ENCODE results near the gene NREP. TPM values are rescaled to one million over a fixed set of nuclear protein-coding genes. Genes with fewer than 3 reads are reported as not detected.

NREP gene
- total and polyA plus RNA-seq, 2 experiments from 2014 or later = 1,282 to 1,415 TPM

DNA sequence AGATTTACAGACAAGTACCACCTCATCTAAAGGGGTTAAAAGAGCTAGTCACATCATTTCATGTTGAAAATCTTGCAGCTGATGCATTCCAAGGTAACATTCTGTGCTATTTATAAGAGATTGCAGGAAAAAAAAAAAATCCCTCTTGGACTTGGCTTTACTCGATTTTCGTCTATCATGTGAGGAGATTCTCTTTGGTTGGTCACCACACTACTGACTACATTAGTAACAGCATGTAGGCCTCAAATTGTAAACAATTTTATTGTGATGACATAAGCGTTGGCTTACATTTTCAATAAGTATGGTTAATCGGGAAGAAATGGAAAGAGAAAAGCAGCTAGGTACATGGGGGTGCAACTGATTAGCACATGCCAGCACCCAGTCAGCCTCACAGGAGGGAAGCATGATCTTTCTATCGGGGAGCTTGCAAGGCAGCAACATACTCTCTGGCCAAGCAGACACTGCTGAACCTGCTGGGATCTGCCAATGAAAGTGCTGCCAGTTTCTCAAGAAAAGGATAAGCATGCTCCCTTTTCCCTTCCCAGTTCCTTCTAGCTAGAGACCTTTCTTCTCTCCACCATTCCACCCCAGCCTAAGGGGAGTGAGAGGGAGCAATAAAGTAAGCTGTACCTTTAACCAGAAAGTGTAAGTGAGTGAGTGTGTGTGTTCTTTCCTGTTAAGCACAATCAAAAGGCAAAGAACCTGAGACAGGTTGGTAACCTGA, 7.5 kb downstream of the NREP start:
- no peak overlapping the region for H2AFZ ChIP-seq
- TF ChIP-seq EZH2phosphoT487 (IDR thresholded peaks at IDR 0.05; ENCODE audit: insufficient read depth, low read depth) = no peak
- TF ChIP-seq EZH2 (IDR thresholded peaks at IDR 0.05; ENCODE audit: insufficient read depth, poor library complexity, severe bottlenecking) = no peak
- peak overlapping the region; percentile 99 for H3K4me2 ChIP-seq (ENCODE audit: unreplicated experiment)
- H4K20me1 ChIP-seq (ENCODE audit: insufficient read depth) = no peaks in the 10 kb centered on the region
- H3K79me2 ChIP-seq (ENCODE audit: insufficient read depth) = peaks cover 99% of the 10 kb centered on the region
- H3F3A ChIP-seq (ENCODE audit: insufficient read depth) = peaks cover 97% of the 10 kb centered on the region
- peaks cover 82% of the 10 kb centered on the region for H3K36me3 ChIP-seq (ENCODE audit: low read depth)
- H3K4me3 ChIP-seq = peak overlapping the region; percentile 98
- peak overlapping the region; percentile 93 for H3K27ac ChIP-seq
- no peaks in the 10 kb centered on the region for H3K9me3 ChIP-seq (ENCODE audit: low read depth)
- no peaks in the 10 kb centered on the region for H3K27me3 ChIP-seq (replicated peaks; ENCODE audit: insufficient read depth)
- DNase-seq = peak; percentile 34
- in situ Hi-C loops (cut with MboI) = no loop called here
- no peaks in the 10 kb centered on the region for H3K9me2 ChIP-seq (ENCODE audit: insufficient read depth)
- H3K4me1 ChIP-seq (ENCODE audit: insufficient read depth) = peaks cover 84% of the 10 kb centered on the region
- peak overlapping the region; percentile 63 for H3K9ac ChIP-seq
- 67 to 69% methylated on average over 5 of the region's 5 CpGs for WGBS, 2 experiments (ENCODE audit: low coverage in 1 of 2, low lambda C conversion rate in 2 of 2, missing lambda C conversion rate in 2 of 2)

DNA sequence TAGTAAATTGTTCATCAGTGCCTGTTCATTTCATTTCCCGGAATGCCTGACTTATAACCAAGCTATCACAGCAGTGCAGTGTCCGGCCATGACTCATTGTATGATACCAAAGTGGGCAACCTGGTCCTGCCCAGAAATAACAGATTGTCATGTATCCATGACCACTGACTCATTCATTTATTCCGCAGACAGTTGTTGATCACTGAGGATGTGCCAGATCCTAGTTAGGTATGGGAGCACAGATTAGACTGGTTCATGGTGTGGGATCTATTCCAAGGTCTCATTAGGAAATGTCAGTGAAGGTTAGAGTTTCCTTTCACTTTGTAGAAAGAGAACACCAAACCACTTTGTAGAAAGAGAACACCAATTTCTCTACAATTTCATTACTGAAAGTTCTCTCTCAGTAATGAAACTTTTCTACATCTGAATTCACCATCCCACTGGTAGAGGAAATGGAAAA, 8.7 kb downstream of the NREP start:
- Histone ChIP-seq H3K4me3 (peak overlapping the region; percentile 98), H2AFZ (no peak overlapping the region), H3K36me3 (ENCODE audit: low read depth) (peaks cover 74% of the 10 kb centered on the region), H3K9me3 (ENCODE audit: low read depth) (no peaks in the 10 kb centered on the region), H3K27ac (peak overlapping the region; percentile 93), H3K9me2 (ENCODE audit: insufficient read depth) (no peaks in the 10 kb centered on the region), H3K4me1 (ENCODE audit: insufficient read depth) (peaks cover 96% of the 10 kb centered on the region), H3K4me2 (ENCODE audit: unreplicated experiment) (peak overlapping the region; percentile 99), H3K79me2 (ENCODE audit: insufficient read depth) (peaks cover 99% of the 10 kb centered on the region), H3F3A (ENCODE audit: insufficient read depth) (peaks cover 97% of the 10 kb centered on the region), H3K27me3 (replicated peaks; ENCODE audit: insufficient read depth) (no peaks in the 10 kb centered on the region), H4K20me1 (ENCODE audit: insufficient read depth) (no peaks in the 10 kb centered on the region), H3K9ac (peak overlapping the region; percentile 63)
- DNase-seq = peak; percentile 95
- in situ Hi-C loops (cut with MboI) = no loop called here
- 2 to 3% methylated on average over 3 of the region's 3 CpGs for WGBS, 2 experiments (ENCODE audit: low coverage in 1 of 2, low lambda C conversion rate in 2 of 2, missing lambda C conversion rate in 2 of 2)
- TF ChIP-seq EZH2phosphoT487 (IDR thresholded peaks at IDR 0.05; ENCODE audit: insufficient read depth, low read depth) (no peak), EZH2 (IDR thresholded peaks at IDR 0.05; ENCODE audit: insufficient read depth, poor library complexity, severe bottlenecking) (no peak)

DNA sequence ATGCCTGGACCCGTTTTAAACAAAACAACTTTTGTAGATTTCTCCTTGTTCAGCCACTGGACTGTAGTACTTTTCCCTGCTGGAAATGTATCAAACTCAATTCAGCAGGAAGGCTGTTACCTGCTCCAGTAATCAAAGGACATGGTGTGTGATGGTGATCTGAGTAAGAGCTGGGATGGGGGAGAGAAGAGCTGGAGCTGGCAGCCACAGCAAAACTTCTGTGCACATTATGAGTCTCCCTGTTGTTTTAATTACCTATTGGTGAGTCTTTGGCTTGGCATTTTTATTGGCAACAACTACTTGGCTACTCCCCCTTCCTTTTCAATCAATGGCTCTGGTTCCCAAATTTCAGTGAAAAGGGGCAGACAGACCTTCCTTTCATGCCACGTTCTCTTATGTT, 9.7 kb downstream of the NREP start:
- no peaks in the 10 kb centered on the region for H4K20me1 ChIP-seq (ENCODE audit: insufficient read depth)
- H3K9me2 ChIP-seq (ENCODE audit: insufficient read depth) = no peaks in the 10 kb centered on the region
- peak overlapping the region; percentile 99 for H3K4me2 ChIP-seq (ENCODE audit: unreplicated experiment)
- no peak for TF ChIP-seq EZH2 (IDR thresholded peaks at IDR 0.05; ENCODE audit: insufficient read depth, poor library complexity, severe bottlenecking)
- peaks cover 99% of the 10 kb centered on the region for H3K79me2 ChIP-seq (ENCODE audit: insufficient read depth)
- peaks cover 98% of the 10 kb centered on the region for H3K4me1 ChIP-seq (ENCODE audit: insufficient read depth)
- H3K4me3 ChIP-seq = peak overlapping the region; percentile 98
- in situ Hi-C loops (cut with MboI) = no loop called here
- peak overlapping the region; percentile 93 for H3K27ac ChIP-seq
- H3F3A ChIP-seq (ENCODE audit: insufficient read depth) = peaks cover 99% of the 10 kb centered on the region
- H3K36me3 ChIP-seq (ENCODE audit: low read depth) = peaks cover 67% of the 10 kb centered on the region
- H3K9me3 ChIP-seq (ENCODE audit: low read depth) = no peaks in the 10 kb centered on the region
- H3K9ac ChIP-seq = peak overlapping the region; percentile 63
- H3K27me3 ChIP-seq (replicated peaks; ENCODE audit: insufficient read depth) = no peaks in the 10 kb centered on the region
- H2AFZ ChIP-seq = no peak overlapping the region
- DNase-seq = peak; percentile 77
- WGBS, 2 experiments (ENCODE audit: low coverage in 1 of 2, low lambda C conversion rate in 2 of 2, missing lambda C conversion rate in 2 of 2) = 21 to 42% methylated on average over 2 of the region's 2 CpGs

DNA sequence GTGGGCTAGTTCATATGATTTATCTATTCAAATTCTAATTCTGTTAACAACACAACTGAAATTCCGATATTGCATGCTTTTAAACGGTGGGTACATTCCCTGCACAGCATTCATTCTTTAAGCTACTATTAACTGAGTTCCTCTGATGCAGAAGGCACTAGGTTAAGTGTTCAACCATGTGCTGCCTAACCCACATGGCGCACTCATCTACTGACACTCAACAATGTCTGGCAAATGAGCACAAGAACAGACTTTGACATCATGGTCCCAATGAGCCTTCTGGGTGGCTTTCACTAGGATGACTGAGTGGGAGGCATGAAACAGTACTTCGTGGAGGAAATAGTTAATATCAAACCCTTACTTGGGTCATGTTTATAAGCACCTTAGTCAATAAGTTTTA, 10.2 kb downstream of the NREP start:
- Histone ChIP-seq H3K27me3 (replicated peaks; ENCODE audit: insufficient read depth) (no peaks in the 10 kb centered on the region), H3K9me3 (ENCODE audit: low read depth) (no peaks in the 10 kb centered on the region), H3K27ac (peak overlapping the region; percentile 93), H3K36me3 (ENCODE audit: low read depth) (peaks cover 61% of the 10 kb centered on the region), H3K9me2 (ENCODE audit: insufficient read depth) (no peaks in the 10 kb centered on the region), H3K4me1 (ENCODE audit: insufficient read depth) (peaks cover 98% of the 10 kb centered on the region), H4K20me1 (ENCODE audit: insufficient read depth) (no peaks in the 10 kb centered on the region), H2AFZ (no peak overlapping the region), H3K4me3 (peak overlapping the region; percentile 53), H3K9ac (peak overlapping the region; percentile 63; the same call in 1 of the 2 replicates), H3K79me2 (ENCODE audit: insufficient read depth) (peaks cover 99% of the 10 kb centered on the region), H3F3A (ENCODE audit: insufficient read depth) (peaks cover 99% of the 10 kb centered on the region), H3K4me2 (ENCODE audit: unreplicated experiment) (peak overlapping the region; percentile 99)
- no peak for DNase-seq
- TF ChIP-seq EZH2phosphoT487 (IDR thresholded peaks at IDR 0.05; ENCODE audit: insufficient read depth, low read depth) = no peak
- TF ChIP-seq EZH2 (IDR thresholded peaks at IDR 0.05; ENCODE audit: insufficient read depth, poor library complexity, severe bottlenecking) = no peak
- 60 to 64% methylated on average over 4 of the region's 4 CpGs for WGBS, 2 experiments (ENCODE audit: low coverage in 1 of 2, low lambda C conversion rate in 2 of 2, missing lambda C conversion rate in 2 of 2)
- in situ Hi-C loops (cut with MboI) = no loop called here
